KG1 (cell line): ENCODE results near the gene METRNL.
"Not testable (repeated sequence)": the region's sequence is repeated elsewhere in the genome, so short reads cannot be mapped to it uniquely, and the experiment has no call there.

ENCODE experiments used
- DNase-seq: peaks from one replicate; lab custom pipeline; 2025; lab: John Stamatoyannopoulos, UW

The METRNL gene

GRCh38 chr17:83052241-83052564 is 27.2 kb upstream of the METRNL start:
- DNase-seq = no peak

- DNase-seq = no peak
Observed at GRCh38 chr17:83053021-83053681, 26.3 kb upstream of the METRNL start.

GRCh38 chr17:83053739-83054451 is 25.5 kb upstream of the METRNL start:
- DNase-seq = peak; percentile 49

GRCh38 chr17:83054518-83055125 is 24.8 kb upstream of the METRNL start:
- no peak for DNase-seq

- DNase-seq = not testable (repeated sequence)
Observed at GRCh38 chr17:83055176-83055575, 24.2 kb upstream of the METRNL start.

- DNase-seq = no peak
Observed at GRCh38 chr17:83055911-83056582, 23.4 kb upstream of the METRNL start.

GRCh38 chr17:83056583-83057396 is 22.6 kb upstream of the METRNL start:
- no peak for DNase-seq

- no peak for DNase-seq
Observed at GRCh38 chr17:83057397-83057761, 22.0 kb upstream of the METRNL start.

GRCh38 chr17:83057793-83058265 is 21.6 kb upstream of the METRNL start:
- no peak for DNase-seq

- no peak for DNase-seq
Observed at GRCh38 chr17:83058266-83058798, 21.1 kb upstream of the METRNL start.

GRCh38 chr17:83061586-83061985 is 17.8 kb upstream of the METRNL start:
- DNase-seq = no peak

- peak; percentile 51 for DNase-seq
Observed at GRCh38 chr17:83062011-83062817, 17.2 kb upstream of the METRNL start.

- no peak for DNase-seq
Observed at GRCh38 chr17:83062818-83063671, 16.4 kb upstream of the METRNL start.

- no peak for DNase-seq
Observed at GRCh38 chr17:83064021-83064731, 15.2 kb upstream of the METRNL start.

GRCh38 chr17:83064732-83065659 is 14.4 kb upstream of the METRNL start:
- no peak for DNase-seq

GRCh38 chr17:83065660-83066542 is 13.5 kb upstream of the METRNL start:
- no peak for DNase-seq

GRCh38 chr17:83066543-83066890 is 12.9 kb upstream of the METRNL start:
- DNase-seq = not testable (repeated sequence)
